Smooth muscle cell (in vitro differentiated cells): ENCODE results near the gene PRKD2. TPM values are rescaled to one million over a fixed set of nuclear protein-coding genes. Genes with fewer than 3 reads are reported as not detected.
A peak's percentile ranks its signal among the peaks of the same experiment; 100 is the strongest.

Experiments used
- DNase-seq: peaks from one replicate; lab custom pipeline; 2025; ENCODE audit not compliant: unreplicated experiment; lab: John Stamatoyannopoulos, UW
- H2AFZ ChIP-seq: fragments of 200-600 bp; sonication (generic); 2 replicates; pipeline ENCODE4 v1.6.0; 2016; ENCODE audit warnings: antibody characterized with exemption, low read depth, mild to moderate bottlenecking
- H3F3A ChIP-seq: fragments of 200-600 bp; sonication (generic); 2 replicates; pipeline ENCODE4 v1.6.0; 2017; ENCODE audit warnings: antibody characterized with exemption, low read depth
- H3K27ac ChIP-seq: fragments of 200-600 bp; sonication (generic); 2 replicates; pipeline ENCODE4 v1.5.1; 2016; ENCODE audit warnings: low read depth, mild to moderate bottlenecking
- H3K27me3 ChIP-seq: fragments of 200-600 bp; sonication (generic); 2 replicates; pipeline ENCODE4 v1.6.1; 2016; ENCODE audit warnings: low read depth, mild to moderate bottlenecking
- H3K36me3 ChIP-seq: fragments of 200-600 bp; sonication (generic); 2 replicates; pipeline ENCODE4 v1.5.1; 2016; ENCODE audit warnings: low read depth
- H3K4me1 ChIP-seq: fragments of 200-600 bp; sonication (generic); 2 replicates; pipeline ENCODE4 v1.5.1; 2016; ENCODE audit warnings: low read depth
- H3K4me2 ChIP-seq: fragments of 200-600 bp; sonication (generic); 2 replicates; pipeline ENCODE4 v1.6.0; 2016; ENCODE audit warnings: mild to moderate bottlenecking
- H3K4me3 ChIP-seq: fragments of 200-600 bp; sonication (generic); 2 replicates; pipeline ENCODE4 v1.5.1; 2016; ENCODE audit warnings: mild to moderate bottlenecking
- H3K79me2 ChIP-seq: fragments of 200-600 bp; sonication (generic); 2 replicates; pipeline ENCODE4 v1.6.0; 2016; ENCODE audit warnings: low read depth, mild to moderate bottlenecking
- H3K9ac ChIP-seq: fragments of 200-600 bp; sonication (generic); 2 replicates; pipeline ENCODE4 v1.6.0; 2016; ENCODE audit warnings: low read depth
- H3K9me3 ChIP-seq: fragments of 200-600 bp; sonication (generic); replicated peaks from 2 replicates; pipeline ENCODE4 v1.5.1; 2016; ENCODE audit warnings: low read depth
- H4K20me1 ChIP-seq: fragments of 200-600 bp; sonication (generic); 2 replicates; pipeline ENCODE4 v1.6.0; 2016; ENCODE audit warnings: low read depth
- CTCF ChIP-seq: fragments of 200-600 bp; sonication (generic); IDR thresholded peaks from 2 replicates; pipeline ENCODE4 v1.5.1; 2017; ENCODE audit warnings: borderline replicate concordance, mild to moderate bottlenecking, antibody characterized with exemption; ENCODE audit not compliant: insufficient read depth, poor library complexity, severe bottlenecking
- WGBS: methylation state at CpG from one replicate; pipeline ENCODE4 v1.1.7; 2016; ENCODE audit warnings: low lambda C conversion rate; 5-methylcytosine and 5-hydroxymethylcytosine counted together
- polyA plus RNA-seq: library from polyadenylated mRNA; unstranded; fragments of >200 nt; fragmentation: Nextera tagmentation; extraction: Ambion mirVana; gene quantifications from 2 replicates; pipeline ENCODE4 v1.2.1, GENCODE V29; 2016
- total RNA-seq: library from RNA; depleted of rRNA; stranded (reverse); fragments of >200 nt; gene quantifications from 2 replicates; pipeline ENCODE4 v1.2.3, GENCODE V29; 2014

The PRKD2 gene
- total and polyA plus RNA-seq, 2 experiments from 2014 or later: 24.2 to 34.6 TPM

- Histone ChIP-seq H3K4me3 (no peak overlapping the region), H3K27me3 (no peaks in the 10 kb centered on the region), H3F3A (peaks cover 6% of the 10 kb centered on the region), H3K79me2 (no peaks in the 10 kb centered on the region), H3K4me1 (no peaks in the 10 kb centered on the region), H3K27ac (no peak overlapping the region), H2AFZ (no peak overlapping the region), H3K4me2 (no peak overlapping the region), H3K9ac (no peak overlapping the region), H3K36me3 (no peaks in the 10 kb centered on the region), H4K20me1 (peaks cover 12% of the 10 kb centered on the region), H3K9me3 (no peaks in the 10 kb centered on the region)
- no peak for DNase-seq
- WGBS: 96% methylated on average over 33 of the region's 39 CpGs
- no peak for TF ChIP-seq CTCF
These were observed 38.4 kb upstream of the PRKD2 start for GRCh38 chr19:46755077-46755852.

GRCh38 chr19:46753420-46754155 lies 36.7 kb upstream of the PRKD2 start:
- H4K20me1 ChIP-seq: peaks cover 5% of the 10 kb centered on the region
- 43% methylated on average over 4 of the region's 4 CpGs for WGBS
- TF ChIP-seq CTCF: peak; percentile 28
- H3K79me2 ChIP-seq: no peaks in the 10 kb centered on the region
- no peak overlapping the region for H3K4me3 ChIP-seq
- no peak overlapping the region for H3K9ac ChIP-seq
- no peaks in the 10 kb centered on the region for H3K4me1 ChIP-seq
- no peak overlapping the region for H3K27ac ChIP-seq
- no peaks in the 10 kb centered on the region for H3K27me3 ChIP-seq
- H3K4me2 ChIP-seq: no peak overlapping the region
- H3F3A ChIP-seq: no peaks in the 10 kb centered on the region
- H3K36me3 ChIP-seq: no peaks in the 10 kb centered on the region
- no peaks in the 10 kb centered on the region for H3K9me3 ChIP-seq
- DNase-seq: no peak
- no peak overlapping the region for H2AFZ ChIP-seq

DNA sequence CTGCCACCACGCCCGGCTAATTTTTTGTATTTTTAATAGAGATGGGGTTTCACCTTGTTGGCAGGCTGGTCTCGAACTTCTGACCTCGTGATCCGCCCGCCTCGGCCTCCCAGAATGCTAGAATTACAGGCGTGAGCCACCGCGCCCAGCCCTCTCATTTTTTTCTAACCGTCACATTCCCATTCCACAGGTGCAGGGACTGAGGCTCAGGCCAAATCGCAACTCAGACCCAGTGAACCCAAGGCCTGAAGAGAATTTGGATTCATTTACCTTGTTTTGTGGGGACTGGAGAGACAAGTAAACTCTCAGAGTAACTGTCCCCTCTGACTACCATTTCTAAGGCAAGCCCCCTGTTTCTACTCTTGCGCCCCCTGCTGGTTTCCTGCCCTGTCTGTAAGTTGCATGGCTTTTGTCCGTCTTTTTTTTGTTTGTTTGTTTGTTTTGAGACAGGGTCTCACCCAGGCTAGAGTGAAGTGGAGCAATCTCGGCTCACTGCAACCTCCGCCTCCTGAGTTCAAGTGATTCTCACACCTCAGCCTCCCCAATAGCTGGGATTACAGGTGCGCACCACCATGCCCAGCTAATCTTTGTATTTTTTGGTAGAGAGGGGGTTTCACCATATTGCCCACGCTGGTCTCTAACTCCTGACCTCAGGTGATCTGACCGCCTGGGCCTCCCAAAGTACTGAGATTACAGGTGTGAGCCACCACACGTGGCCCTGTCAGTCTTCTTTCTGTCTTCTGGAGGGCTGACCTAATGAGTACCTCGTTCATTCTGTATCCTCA lies 31.6 kb upstream of the PRKD2 start:
- no peak overlapping the region for H2AFZ ChIP-seq
- peak; percentile 24 for DNase-seq
- H3F3A ChIP-seq: no peaks in the 10 kb centered on the region
- H4K20me1 ChIP-seq: peaks cover 21% of the 10 kb centered on the region
- H3K4me3 ChIP-seq: no peak overlapping the region
- no peak overlapping the region for H3K4me2 ChIP-seq
- peaks cover 8% of the 10 kb centered on the region for H3K4me1 ChIP-seq
- peak; percentile 79 for TF ChIP-seq CTCF
- no peaks in the 10 kb centered on the region for H3K27me3 ChIP-seq
- no peak overlapping the region for H3K9ac ChIP-seq
- peaks cover 29% of the 10 kb centered on the region for H3K79me2 ChIP-seq
- no peaks in the 10 kb centered on the region for H3K36me3 ChIP-seq
- WGBS: 87% methylated on average over 21 of the region's 21 CpGs
- H3K9me3 ChIP-seq: no peaks in the 10 kb centered on the region
- H3K27ac ChIP-seq: no peak overlapping the region
